DMS 273 (cell line): ENCODE data around the gene ACTR3C.
"Not testable (repeated sequence)": the region's sequence is repeated elsewhere in the genome, so short reads cannot be mapped to it uniquely, and the experiment has no call there.

Experiments
- DNase-seq: peaks from one replicate; lab custom pipeline; 2025; ENCODE audit not compliant: unreplicated experiment; lab: John Stamatoyannopoulos, UW

ACTR3C gene

GRCh38 chr7:150285849-150286754, 37.2 kb downstream of the ACTR3C start:
- DNase-seq = peak; percentile 81

DNA sequence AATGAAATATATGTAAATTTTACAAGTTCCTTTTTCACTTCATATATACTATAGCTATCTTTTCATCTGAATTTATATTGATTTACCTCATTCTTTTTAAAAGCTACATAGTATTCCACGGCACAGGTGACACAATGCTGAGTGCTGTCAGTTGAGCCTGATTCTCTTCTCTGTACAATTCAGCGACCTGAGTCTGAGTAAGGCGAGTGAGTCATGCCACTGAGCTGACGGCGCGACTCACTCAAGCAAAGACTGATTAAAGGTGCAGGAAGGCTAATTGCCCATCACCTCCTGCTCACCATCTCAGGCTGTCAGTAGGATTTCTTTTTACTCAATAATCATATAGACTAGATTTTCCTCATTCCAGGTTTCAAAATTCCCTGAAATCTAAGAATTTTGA, 39.7 kb downstream of the ACTR3C start:
- DNase-seq = not testable (repeated sequence)

DNA sequence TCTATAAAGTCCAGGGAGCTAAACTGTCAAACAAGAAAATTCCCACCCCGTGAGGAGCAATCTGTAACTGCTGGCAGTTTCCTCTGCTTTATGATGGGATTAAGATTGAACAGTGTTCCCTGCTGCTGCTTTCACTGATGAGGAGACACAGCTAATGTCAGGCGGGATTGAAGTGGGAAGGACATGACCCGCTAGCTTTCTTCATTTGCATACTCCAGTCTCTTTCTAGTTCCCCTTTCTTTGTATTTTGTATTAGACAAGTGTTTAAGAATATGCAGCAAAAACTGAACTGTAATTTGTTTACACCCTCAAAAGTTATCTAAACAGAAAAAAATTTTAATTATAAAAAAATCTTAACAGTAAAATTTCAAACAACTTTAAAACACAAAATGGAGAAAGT, 40.2 kb downstream of the ACTR3C start:
- peak; percentile 42 for DNase-seq

DNA sequence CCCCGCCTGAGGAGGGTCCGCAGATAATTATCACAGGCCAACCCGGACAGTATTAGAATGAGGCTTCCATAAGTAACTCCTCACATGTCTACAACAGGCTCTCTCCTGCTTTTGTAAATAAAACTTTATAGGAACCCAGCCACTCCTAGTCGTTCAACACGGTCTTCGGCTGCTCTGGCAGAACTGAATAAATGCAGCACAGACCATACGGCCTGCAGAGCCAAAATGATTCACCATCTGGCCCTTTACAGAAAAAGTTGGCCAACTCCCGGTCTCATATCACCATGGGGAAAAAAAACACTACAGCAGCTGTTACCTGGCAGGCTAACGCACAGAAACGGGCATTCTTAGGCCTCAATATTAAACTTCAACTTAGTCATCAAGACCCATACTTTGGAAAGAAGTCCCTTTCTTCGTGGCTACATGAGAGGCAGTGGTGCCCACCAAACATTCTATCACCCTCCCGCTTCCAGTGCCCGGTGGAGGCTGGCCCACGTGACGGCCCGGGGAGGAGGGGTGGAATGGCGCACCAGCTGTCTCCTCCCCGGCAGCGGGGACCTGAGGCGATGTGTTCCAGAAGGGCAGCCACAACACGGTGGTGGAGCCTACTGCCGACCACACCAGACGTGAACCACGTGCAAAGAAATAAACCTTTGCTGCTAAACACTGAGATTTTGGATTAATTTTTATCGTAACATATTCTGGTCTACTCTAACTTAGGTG, 41.5 kb downstream of the ACTR3C start:
- not testable (repeated sequence) for DNase-seq

- DNase-seq = not testable (repeated sequence)
Measured at GRCh38 chr7:150278383-150278782, 45.0 kb downstream of the ACTR3C start.

DNA sequence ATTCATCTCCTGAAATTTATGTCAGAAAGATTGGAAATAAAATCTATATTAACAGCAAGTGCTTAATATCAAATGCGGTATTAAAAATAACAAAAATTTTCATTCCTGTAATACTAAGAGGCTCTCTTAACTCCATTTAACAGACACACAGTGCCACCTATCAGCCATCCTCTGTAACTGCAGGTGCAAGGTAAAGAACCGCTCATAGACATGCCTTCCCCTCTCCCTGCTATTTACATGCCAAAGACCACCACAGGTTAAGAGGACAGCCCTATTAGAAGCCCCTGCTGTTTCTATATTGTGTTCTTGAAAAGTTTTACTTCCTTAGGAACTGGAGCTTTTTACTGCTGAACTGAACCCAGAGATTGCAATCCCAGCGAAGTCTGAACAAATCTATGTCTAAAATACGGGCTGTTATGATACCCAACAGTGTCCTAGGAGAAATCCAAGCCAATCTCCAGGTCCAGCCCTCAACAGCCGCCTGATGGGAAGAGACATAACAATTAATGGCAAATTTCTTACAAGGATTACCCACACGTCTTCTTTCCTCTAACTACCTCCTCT, 47.1 kb downstream of the ACTR3C start:
- peak; percentile 82 for DNase-seq

DNA sequence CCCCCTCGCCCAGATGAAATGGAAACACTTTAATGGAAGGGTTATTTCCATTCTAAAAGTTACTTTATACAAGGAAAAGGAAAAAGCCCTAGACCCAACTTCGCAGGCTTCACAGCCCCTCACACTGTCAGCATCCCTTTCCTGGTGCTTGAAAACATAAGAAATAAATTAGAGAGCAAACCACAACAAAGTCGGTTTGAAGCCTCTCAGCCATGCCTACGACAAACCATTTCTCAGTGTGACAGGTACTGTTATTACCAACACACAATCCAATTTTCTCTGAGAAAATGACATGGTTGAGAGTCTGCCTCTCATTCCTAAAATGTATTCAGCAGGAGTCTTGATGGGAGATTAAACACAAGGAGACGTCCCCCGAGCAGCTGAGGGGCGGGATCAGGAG, 51.4 kb downstream of the ACTR3C start:
- DNase-seq = not testable (repeated sequence)

DNA sequence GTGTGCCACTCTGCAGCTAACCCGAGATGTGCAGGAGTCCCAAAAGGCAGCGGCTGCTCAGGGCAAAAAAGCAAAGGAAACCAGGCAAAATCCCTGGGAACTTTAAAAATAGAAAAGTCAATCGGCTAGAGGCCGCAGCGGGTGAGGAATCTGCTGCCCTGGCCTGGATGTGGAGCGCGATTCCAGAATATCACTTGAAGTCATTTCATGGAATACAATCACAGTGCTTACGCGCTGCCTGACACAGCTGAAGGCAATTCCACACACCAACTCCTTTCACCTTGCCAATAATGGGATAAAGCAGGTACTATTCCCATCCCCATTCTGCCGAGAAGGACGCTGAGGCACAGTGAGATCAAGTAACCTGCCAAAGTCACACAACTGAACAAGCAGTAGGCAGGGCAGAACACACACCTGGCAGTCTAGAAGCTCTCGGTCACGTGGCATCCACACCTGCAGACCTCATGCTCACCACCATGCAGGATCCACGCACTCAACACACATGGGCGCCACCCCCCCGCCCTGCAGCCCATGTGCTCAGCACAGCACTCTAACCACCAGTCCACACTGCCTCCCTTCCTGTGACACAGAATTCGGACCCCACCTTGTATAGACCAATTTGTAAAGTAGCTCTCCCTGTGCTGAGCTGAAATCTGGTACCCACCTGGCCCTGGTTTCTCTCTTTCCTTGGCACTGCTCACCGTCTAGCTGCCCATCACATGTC, 53.1 kb downstream of the ACTR3C start:
- DNase-seq = not testable (repeated sequence)

GRCh38 chr7:150268798-150269197, 54.5 kb downstream of the ACTR3C start:
- not testable (repeated sequence) for DNase-seq

GRCh38 chr7:150268287-150268686, 55.1 kb downstream of the ACTR3C start:
- DNase-seq = not testable (repeated sequence)

- DNase-seq = not testable (repeated sequence)
Measured at GRCh38 chr7:150266953-150267665, 56.2 kb downstream of the ACTR3C start.

GRCh38 chr7:150262656-150263055, 60.7 kb downstream of the ACTR3C start:
- not testable (repeated sequence) for DNase-seq

DNA sequence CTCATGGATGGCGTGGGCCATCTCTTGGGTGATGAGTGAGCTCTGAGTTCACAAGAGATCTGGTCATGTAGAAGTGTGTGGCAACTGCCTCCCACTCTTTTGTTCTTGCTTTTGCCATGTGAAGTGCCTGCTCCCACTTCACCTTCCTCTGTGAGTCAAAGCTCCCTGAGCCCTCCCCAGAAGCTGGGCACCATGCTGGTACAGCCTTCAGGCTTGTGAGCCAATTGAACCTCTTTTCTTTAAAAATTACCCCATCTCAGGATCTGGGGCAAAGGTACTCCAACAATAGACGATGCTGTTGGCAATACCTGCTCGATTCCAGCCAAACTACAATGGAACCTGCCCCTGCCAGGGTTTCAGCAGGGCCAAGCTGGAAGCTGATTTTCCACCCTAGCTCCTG, 75.6 kb downstream of the ACTR3C start:
- DNase-seq = not testable (repeated sequence)

DNA sequence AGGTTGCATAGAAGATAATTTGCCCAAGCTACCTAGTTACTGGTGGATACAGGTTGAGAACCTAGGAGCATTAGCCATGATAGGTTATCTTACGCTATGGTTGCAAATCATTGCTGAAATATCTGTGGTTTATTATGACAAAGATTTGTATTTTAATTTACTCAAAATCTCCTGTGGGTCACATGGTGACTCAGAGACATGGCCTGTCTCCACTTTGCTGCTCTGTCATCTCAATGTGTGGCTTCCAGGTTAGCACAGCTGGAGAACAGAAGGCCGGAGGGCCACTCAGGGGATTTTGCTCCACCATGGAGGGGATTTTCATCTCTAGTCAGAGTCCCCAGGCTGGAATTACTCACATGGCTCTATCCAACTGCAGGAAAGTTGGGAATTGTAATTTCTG, 78.1 kb downstream of the ACTR3C start:
- DNase-seq = not testable (repeated sequence)

- DNase-seq = not testable (repeated sequence)
Measured at GRCh38 chr7:150242935-150243334, 80.4 kb downstream of the ACTR3C start.

DNA sequence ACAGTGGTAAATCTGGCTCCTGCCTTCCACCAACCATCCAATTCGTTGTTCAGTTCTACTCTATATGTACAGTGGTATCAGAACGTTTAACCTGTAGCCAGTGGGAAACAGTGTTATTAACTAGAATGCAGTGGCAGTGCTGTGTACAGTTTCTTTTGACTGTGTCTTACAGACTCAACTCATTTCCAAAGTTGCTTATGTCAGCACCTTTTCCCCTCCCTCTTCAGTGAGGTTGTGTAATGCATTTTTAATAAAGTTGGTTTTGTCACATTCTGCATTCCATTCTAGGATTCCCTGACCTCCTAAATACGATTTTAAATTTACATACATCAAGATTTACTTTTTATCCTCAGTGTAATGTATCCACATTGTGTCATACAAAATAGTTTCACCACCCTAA, 97.9 kb downstream of the ACTR3C start:
- not testable (repeated sequence) for DNase-seq

DNA sequence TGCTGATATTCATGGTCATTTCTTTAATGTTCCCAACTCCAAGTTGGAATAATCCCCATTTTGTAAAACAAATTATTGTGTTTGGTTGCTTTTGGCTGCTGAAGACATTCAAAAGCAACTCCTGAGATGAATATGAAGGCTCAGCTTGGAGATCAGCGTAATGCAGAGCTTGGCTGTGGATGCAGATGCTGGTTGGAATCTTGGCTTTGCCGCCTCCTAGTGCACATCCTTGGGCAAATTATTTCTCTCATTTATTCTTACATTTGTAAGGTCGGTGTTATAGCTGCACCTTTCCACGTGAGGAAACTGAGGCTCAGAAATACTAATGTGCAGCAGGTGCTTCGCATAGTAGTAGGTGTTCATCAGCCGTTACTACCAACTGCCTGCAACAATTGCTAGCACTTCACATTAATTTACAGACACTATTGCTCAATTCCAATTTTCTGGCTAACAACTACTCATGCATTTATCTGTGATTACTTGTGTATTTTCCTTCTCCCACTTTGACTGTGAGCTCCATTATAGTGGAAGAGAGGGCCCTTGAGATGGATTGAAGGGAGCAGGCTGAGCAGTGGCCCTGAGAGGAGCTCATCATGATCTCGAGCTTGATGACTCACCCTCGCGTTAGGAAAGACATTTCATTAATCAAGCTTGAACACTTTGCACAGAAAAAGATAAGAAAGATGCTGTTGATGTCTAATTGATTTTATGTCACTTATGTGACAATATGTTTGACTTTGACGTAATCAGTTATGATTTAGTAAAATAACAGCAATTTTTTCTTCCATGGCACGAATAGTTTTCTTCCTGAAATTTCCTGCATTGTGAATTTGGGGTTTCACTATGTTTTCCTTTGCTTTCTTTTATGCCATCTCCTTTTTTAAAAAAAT, 101.0 kb downstream of the ACTR3C start:
- DNase-seq = peak; percentile 74

DNA sequence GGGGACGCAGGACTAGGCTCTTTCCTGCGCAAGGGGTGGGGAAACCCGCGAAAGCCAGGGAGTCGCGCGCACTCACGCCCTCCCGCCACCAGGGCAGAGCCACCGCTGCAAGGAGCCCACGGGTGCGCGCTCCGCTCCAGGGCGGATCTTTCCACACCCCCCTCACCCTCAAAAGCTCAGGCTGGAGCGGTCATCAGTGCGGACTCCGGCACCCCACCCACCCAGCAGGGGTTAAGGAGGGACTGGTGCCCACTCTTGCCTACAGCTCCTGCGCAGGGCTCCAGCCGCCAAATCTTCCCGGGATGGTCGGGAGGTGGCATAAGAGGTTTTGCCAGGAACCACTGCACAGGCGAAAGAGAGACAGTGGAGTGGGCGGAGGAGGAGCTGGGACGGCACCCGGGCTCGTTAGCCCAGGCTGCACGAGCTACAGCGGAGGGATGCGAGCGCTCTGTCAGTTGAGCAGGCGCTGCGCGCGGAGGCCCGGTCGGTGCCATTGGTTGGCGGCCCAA, 102.6 kb downstream of the ACTR3C start:
- DNase-seq = peak; percentile 85
